Measurements from ENCODE around the gene SUPT4H1.
"Not testable (repeated sequence)": the region's sequence is repeated elsewhere in the genome, so short reads cannot be mapped to it uniquely, and the experiment has no call there.

SUPT4H1 gene

DNA sequence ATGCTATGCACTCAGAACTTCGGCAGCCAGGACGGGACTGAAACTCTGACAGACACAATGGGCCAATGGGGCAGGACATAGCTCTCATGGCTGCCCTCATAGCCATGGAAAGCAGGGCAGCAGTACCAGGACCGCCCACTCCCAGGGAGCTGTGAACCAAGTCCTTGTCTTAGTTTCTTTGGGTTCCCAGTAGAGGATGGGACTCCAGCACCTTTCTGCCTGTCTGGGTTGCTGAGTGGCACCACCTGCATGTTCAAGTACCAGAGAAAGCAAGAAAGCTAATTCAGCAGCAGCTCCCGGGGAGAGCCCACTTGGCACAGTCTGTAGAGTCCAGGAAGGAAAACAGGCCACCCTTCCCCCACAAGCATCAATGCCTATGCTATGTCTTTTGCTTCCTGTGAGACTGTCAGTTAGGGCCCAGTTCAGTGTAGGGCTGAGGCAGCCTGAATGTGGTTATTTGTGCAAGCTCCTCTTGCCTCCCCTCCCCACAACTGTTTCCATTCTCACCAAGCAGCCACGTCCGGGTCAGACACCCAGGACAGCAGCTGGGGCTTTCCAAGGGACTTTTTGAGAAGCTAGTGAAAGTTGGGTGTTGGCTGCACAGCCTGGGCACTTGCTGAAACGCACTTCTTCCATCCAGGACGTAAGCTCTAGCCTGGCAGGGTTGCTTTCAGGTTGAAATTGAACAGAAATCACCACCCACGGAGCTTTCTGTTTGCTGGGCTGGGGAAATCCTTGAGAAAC lies 7.8 kb downstream of the SUPT4H1 start:
- TF ChIP-seq, protein P1, sequence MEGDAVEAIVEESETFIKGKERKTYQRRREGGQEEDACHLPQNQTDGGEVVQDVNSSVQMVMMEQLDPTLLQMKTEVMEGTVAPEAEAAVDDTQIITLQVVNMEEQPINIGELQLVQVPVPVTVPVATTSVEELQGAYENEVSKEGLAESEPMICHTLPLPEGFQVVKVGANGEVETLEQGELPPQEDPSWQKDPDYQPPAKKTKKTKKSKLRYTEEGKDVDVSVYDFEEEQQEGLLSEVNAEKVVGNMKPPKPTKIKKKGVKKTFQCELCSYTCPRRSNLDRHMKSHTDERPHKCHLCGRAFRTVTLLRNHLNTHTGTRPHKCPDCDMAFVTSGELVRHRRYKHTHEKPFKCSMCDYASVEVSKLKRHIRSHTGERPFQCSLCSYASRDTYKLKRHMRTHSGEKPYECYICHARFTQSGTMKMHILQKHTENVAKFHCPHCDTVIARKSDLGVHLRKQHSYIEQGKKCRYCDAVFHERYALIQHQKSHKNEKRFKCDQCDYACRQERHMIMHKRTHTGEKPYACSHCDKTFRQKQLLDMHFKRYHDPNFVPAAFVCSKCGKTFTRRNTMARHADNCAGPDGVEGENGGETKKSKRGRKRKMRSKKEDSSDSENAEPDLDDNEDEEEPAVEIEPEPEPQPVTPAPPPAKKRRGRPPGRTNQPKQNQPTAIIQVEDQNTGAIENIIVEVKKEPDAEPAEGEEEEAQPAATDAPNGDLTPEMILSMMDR (IDR thresholded peaks at IDR 0.05; ENCODE audit: insufficient read depth, low read length, missing control alignments), result no peak
- CTCF ChIA-PET, result interaction anchor here (0.8 to 1.9 kb wide), 3 partner anchors 25 to 73 kb away, joined by 3 to 7 read pairs (median 4); partner anchors contain the start of gene RNF43
- no peak overlapping the region for H3K4me3 ChIP-seq (ENCODE audit: low read depth, low read length)
- POLR2A ChIA-PET, result interaction anchor here (1.5 kb wide), 1 partner anchor 8 kb away, joined by 7 read pairs; the partner anchor contains the start of gene SUPT4H1
- DNase-seq (ENCODE audit: low read depth, low spot score), result no peak

DNA sequence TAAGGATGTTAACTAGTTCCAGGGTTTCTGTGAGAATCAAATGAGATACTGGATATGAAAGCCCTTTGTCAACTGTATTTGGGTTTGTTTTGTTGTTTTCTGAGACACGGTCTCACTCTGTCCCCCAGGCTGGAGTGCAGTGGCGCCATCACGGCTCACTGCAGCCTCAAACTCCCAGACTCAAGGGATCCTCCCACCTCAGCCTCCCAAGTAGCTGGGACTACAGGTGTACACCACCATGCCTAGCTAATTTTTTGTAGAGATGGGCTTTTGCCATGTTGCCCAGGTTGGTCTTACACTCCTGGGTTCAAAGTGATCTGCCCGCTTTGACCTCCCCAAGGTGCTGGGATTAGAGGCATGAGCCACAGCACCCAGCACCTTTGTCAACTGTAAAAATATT lies 8.9 kb downstream of the SUPT4H1 start:
- POLR2A ChIA-PET, result interaction anchor here (1.5 to 7.5 kb wide), 2 partner anchors 8 to 9 kb away, joined by 7 to 88 read pairs; partner anchors contain the start of gene SUPT4H1
- CTCF ChIA-PET, result interaction anchor here (0.8 kb wide), 1 partner anchor 8 kb away, joined by 4 read pairs; the partner anchor contains the start of gene SUPT4H1
- DNase-seq (ENCODE audit: low read depth, low spot score), result no peak
- no peak overlapping the region for H3K4me3 ChIP-seq (ENCODE audit: low read depth, low read length)
- TF ChIP-seq, protein P1 (IDR thresholded peaks at IDR 0.05; ENCODE audit: insufficient read depth, low read length, missing control alignments), result no peak

DNA sequence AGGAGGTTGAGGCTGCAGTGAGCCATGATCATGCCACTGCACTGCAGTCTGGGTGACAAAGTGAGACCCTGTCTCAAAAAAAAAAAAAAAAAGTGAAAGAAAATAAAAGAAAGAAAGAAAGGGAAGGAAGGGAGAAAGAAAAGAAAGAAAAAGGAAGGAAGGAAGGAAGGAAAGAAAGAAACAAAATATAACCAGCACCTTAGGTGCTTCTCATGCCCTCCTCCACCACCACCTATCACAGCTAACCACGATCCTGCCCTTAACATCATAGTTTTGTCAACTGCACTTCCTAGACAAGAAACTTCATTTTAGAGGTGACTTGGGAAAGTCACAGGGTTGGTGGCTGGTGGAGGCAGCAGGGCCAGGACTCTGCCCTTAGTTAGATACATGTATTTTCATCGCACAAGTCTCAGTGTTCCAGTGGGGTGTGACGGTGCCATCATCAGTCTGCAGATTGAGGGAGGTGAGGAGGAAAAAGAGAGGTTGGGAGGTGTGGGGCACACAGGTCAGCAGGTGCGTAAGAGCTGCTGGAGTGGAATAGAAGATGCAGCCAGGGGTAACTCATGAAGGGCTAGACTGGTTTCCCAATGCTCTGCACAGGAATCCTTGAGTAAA lies 10.0 kb downstream of the SUPT4H1 start:
- ChIA-PET POLR2A (interaction anchor here (0.8 to 7.5 kb wide), 2 partner anchors 9 to 111 kb away, joined by 3 to 88 read pairs; partner anchors contain the start of gene SUPT4H1), CTCF (interaction anchor here (0.8 kb wide), 2 partner anchors 8 to 10 kb away, joined by 3 to 4 read pairs; partner anchors contain the start of gene SUPT4H1)
- no peak for DNase-seq (ENCODE audit: low read depth, low spot score)
- TF ChIP-seq, protein P1 (IDR thresholded peaks at IDR 0.05; ENCODE audit: insufficient read depth, low read length, missing control alignments), result no peak
- H3K4me3 ChIP-seq (ENCODE audit: low read depth, low read length), result no peak overlapping the region

DNA sequence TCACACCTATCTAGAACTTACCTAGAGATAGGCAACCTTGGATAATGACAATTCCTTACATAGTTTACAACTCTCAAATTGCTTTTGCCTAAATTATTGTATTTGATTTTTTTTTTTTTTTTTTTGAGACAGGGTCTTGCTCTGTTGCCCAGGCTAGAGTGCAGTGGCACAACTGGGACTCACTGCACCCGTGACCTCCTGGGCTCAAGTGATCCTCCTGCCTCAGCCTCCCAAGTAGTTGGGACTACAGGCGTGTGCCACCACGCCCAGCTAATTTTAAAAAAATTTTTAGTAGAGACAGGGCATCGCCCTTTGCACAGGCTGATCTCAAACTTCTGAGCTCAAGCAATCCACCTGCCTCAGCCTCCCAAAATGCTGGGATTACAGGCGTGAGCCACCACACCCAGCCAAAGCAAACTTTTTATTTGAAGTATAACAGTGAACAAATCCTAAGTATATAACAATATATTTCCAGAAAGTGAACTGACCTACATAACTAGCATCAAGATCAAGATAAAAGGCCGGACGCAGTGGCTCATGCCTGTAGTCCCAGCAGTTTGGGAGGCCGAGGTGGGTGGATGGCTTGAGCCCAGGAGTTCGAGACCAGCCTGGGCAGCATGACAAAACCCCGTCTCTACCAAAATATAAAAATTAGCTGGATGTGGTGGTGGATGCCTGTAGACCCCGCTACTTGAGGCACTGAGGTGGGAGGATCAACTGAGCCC lies 10.7 kb downstream of the SUPT4H1 start:
- DNase-seq (ENCODE audit: low read depth, low spot score); H3K4me3 ChIP-seq (ENCODE audit: low read depth, low read length): not testable (repeated sequence)
- ChIA-PET POLR2A (interaction anchor here (7.5 kb wide), 1 partner anchor 10 kb away, joined by 88 read pairs; the partner anchor contains the start of gene SUPT4H1), CTCF (interaction anchor here (0.8 to 6.3 kb wide), 5 partner anchors 8 to 76 kb away, joined by 3 to 28 read pairs (median 5); partner anchors contain the start of genes RNF43 and SUPT4H1)

DNA sequence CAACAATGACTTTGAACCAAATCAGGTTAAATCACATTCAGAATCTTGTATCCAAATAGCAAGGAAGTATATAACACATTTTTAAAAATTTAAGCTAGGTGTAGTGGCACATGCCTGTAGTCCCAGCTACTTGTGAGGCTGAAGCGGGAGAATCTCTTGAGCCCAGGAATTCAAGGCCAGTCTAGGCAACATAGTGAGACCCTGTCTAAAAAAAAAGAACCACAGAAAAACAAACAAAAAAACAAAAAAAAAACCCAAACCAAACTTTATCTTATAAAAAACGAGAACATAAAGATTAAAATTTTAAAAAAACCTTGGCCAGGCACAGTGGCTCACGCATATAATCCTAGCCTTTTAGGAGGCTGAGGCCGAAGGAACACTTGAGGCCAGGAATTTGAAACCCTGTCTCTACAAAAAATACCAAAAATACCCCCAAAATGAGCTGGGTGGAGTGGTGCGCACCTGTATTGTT lies 11.6 kb downstream of the SUPT4H1 start:
- ChIA-PET CTCF (interaction anchor here (0.8 to 6.3 kb wide), 6 partner anchors 9 to 349 kb away, joined by 3 to 28 read pairs (median 4); partner anchors contain the start of genes RNF43 and SUPT4H1), POLR2A (interaction anchor here (1.8 to 7.5 kb wide), 2 partner anchors 11 to 23 kb away, joined by 6 to 88 read pairs; partner anchors contain the start of gene SUPT4H1)
- no peak overlapping the region for H3K4me3 ChIP-seq (ENCODE audit: low read depth, low read length)
- no peak for DNase-seq (ENCODE audit: low read depth, low spot score)
- TF ChIP-seq, protein P1 (IDR thresholded peaks at IDR 0.05; ENCODE audit: insufficient read depth, low read length, missing control alignments), result no peak

DNA sequence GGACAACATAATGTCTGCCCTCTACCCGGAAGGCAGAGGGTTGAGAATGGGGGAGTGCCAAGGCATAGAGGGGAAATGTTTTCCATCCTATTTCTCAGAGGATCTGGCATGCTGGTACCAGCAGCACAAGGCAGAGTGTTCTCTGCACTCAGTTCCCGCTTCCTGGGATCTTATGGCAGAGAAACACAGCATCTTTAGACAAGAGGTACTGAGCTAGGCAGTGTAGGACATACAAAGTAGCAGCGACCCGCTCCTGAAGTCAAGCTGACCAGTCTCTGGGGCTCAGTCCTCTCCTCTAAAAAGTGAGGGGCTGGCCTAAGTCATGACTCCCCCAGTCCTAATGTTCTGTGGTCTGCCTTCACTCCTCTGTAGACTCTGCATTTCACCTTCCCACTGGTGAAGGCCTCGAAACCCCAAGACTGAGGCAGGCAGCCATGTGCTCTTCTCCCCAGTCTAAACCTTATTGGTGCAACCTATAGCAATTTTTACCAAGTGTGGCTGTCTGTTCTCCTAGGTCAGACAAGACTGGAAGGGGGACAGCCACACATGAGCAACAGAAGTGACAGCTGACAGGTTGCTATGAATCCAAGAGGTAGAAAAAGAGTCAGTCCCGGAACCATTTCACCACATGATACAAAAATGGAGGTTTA lies 12.1 kb downstream of the SUPT4H1 start:
- CTCF ChIA-PET, result interaction anchor here (0.8 to 6.3 kb wide), 6 partner anchors 8 to 350 kb away, joined by 3 to 28 read pairs (median 4); partner anchors contain the start of genes RNF43 and SUPT4H1
- H3K4me3 ChIP-seq (ENCODE audit: low read depth, low read length), result peak overlapping the region; percentile 62
- TF ChIP-seq, protein P1 (IDR thresholded peaks at IDR 0.05; ENCODE audit: insufficient read depth, low read length, missing control alignments), result no peak
- no peak for DNase-seq (ENCODE audit: low read depth, low spot score)
- POLR2A ChIA-PET, result interaction anchor here (1.8 to 7.5 kb wide), 3 partner anchors 12 to 23 kb away, joined by 6 to 88 read pairs (median 6); partner anchors contain the start of gene SUPT4H1

Measured in AG04449 (cell line).